ENCODE results near the gene IDUA. TPM values are rescaled to one million over a fixed set of nuclear protein-coding genes. Genes with fewer than 3 reads are reported as not detected.

IDUA gene
- total and polyA plus RNA-seq, 10 of the 15 experiments (the other 5 are each of a cell fraction or from before 2014, with no cell fraction given) = 0.05 to 7.6 (median 1.4) TPM; not detected in 1

GRCh38 chr4:1029529-1029928, 42.7 kb downstream of the IDUA start (continued):
- TF ChIP-seq ZBTB40 (IDR thresholded peaks at IDR 0.05; ENCODE audit: borderline replicate concordance) = no peak
- no peak for TF ChIP-seq DPF2 (IDR thresholded peaks at IDR 0.05)
- TF ChIP-seq TAF1 (IDR thresholded peaks at IDR 0.05; ENCODE audit: borderline replicate concordance, low read depth, low read length) = no peak
- TF ChIP-seq RAD21 (IDR thresholded peaks at IDR 0.05; ENCODE audit: insufficient read depth, low read depth, low read length) = no peak

- TF ChIP-seq SIN3A (IDR thresholded peaks at IDR 0.05; ENCODE audit: low read depth, low read length) = no peak
- TF ChIP-seq TARDBP (IDR thresholded peaks at IDR 0.05; ENCODE audit: borderline replicate concordance) = no peak
- no peak for TF ChIP-seq YY1 (IDR thresholded peaks at IDR 0.05; ENCODE audit: low read depth, low read length)
- Histone ChIP-seq H3K27ac (ENCODE audit: control insufficient read depth, insufficient read depth) (no peak overlapping the region), H3K79me2 (ENCODE audit: control insufficient read depth, insufficient read depth, low read length) (no peaks in the 10 kb centered on the region), H4K20me1 (ENCODE audit: control insufficient read depth, insufficient read depth) (no peaks in the 10 kb centered on the region), H3K4me1 (ENCODE audit: control insufficient read depth, insufficient read depth, low read length) (peaks cover 6% of the 10 kb centered on the region), H3K36me3 (ENCODE audit: control insufficient read depth in 2 of 2, insufficient read depth in 2 of 2, low read length in 1 of 2) (no peaks in the 10 kb centered on the region), H3K9ac (ENCODE audit: control insufficient read depth, insufficient read depth, low read length) (no peak overlapping the region), H2AFZ (ENCODE audit: control insufficient read depth, low read depth, low read length) (no peak overlapping the region), H3K27me3 (replicated peaks in 1 of 2; ENCODE audit: control insufficient read depth in 2 of 2, insufficient read depth in 2 of 2, low read length in 1 of 2) (no peaks in the 10 kb centered on the region), H3K4me2 (ENCODE audit: control insufficient read depth, insufficient read depth) (no peak overlapping the region), H3K4me3 (no peak overlapping the region), H3K9me3 (replicated peaks; ENCODE audit: control insufficient read depth, insufficient read depth, low read length) (no peaks in the 10 kb centered on the region)
- ChIA-PET RAD21 (ENCODE audit: unreplicated experiment) (no interaction called here), CTCF (no interaction called here), POLR2A (no interaction called here), SMC1A (ENCODE audit: uncharacterized antibody, unreplicated experiment) (no interaction called here)
- no peak for ATAC-seq
- no TSS peak for BruUV-seq (replicated peaks)
- in situ Hi-C loops (cut with MboI) = no loop called here
- no peak for FAIRE-seq
- DNase-seq (ENCODE audit: low read depth, low spot score) = no peak
- intact Hi-C loops (cut with micrococcal nuclease; ENCODE audit: unreplicated experiment) = no loop called here
- 1% methylated on average over 5 of the region's 12 CpGs for WGBS (ENCODE audit: insufficient coverage, insufficient replicate concordance, low lambda C conversion rate, missing lambda C conversion rate)
Measured at GRCh38 chr4:1030031-1030430, 43.2 kb downstream of the IDUA start.

Data from GM12878 (cell line).